Ovary (tissue), 10 donors: Measurements from ENCODE around the gene FBLN7. TPM values are rescaled to one million over a fixed set of nuclear protein-coding genes. Genes with fewer than 3 reads are reported as not detected.
A peak's percentile ranks its signal among the peaks of the same experiment; 100 is the strongest.

Experiments
- DNase-seq, 5 donors: peaks; one replicate each; pipeline ENCODE4 v3.0.0-alpha.2; 2019 to 2020
- H3K27ac ChIP-seq, 2 donors: fragments of 200-600 bp; one replicate each; pipeline versions ENCODE4 v1.5.1 to v1.8.0; 2019 to 2022
- H3K27me3 ChIP-seq: fragments of 200-600 bp; one replicate; pipeline ENCODE4 v1.8.0; 2022
- H3K36me3 ChIP-seq: fragments of 200-600 bp; sonication (generic); one replicate; pipeline ENCODE4 v1.5.1; 2019
- H3K4me1 ChIP-seq: one replicate; pipeline ENCODE4 v1.8.1; 2013; ENCODE audit warnings: mild to moderate bottlenecking, moderate library complexity; ENCODE audit not compliant: insufficient read depth
- H3K4me3 ChIP-seq: fragments of 200-600 bp; sonication (generic); one replicate; pipeline ENCODE4 v1.5.1; 2017
- H3K9me3 ChIP-seq, 2 donors: fragments of 200-600 bp in 1 of 2; sonication (generic) in 1 of 2; one replicate each; pipeline versions ENCODE4 v1.5.1 to v1.8.1; 2013 to 2019; ENCODE audit warnings: mild to moderate bottlenecking in 1 of 2, moderate library complexity in 1 of 2
- CTCF ChIP-seq, 3 donors: fragments of 450-650 bp in 2 of 3; fragments of 200-600 bp in 1 of 3; IDR thresholded peaks; one replicate each; pipeline versions ENCODE4 v1.5.1 to v1.8.0; 2016 to 2022; ENCODE audit warnings: antibody characterized with exemption in 3 of 3, mild to moderate bottlenecking in 1 of 3
- EP300 ChIP-seq: sonication (generic); formaldehyde crosslinking; IDR thresholded peaks from one replicate; pipeline ENCODE4 v1.6.1; 2017; ENCODE audit warnings: antibody characterized with exemption
- POLR2A ChIP-seq: fragments of 450-650 bp; IDR thresholded peaks from one replicate; pipeline ENCODE4 v1.6.1; 2017; ENCODE audit warnings: antibody characterized with exemption, mild to moderate bottlenecking, moderate library complexity
- WGBS, 3 donors: extraction: QIAGEN DNeasy Blood & Tissue Kit in 1 of 3; methylation state at CpG; one replicate each; pipeline versions ENCODE4 v1.1.5 to v1.1.7; 2013 to 2017; 5-methylcytosine and 5-hydroxymethylcytosine counted together
- intact Hi-C, 4 donors: fragments of 100-400 bp; cut with DNase I; formaldehyde crosslinking; loops; one replicate each; pipeline versions ENCODE4 v1.11.0 to v1.15.1; 2022 to 2023
- long read RNA-seq, 3 donors: library from polyadenylated mRNA in 2 of 3; unstranded in 2 of 3; transcript quantifications; one replicate each; pipeline ENCODE4 v2.0.0 and lab custom pipeline, GENCODE V29; 2021 to 2026
- polyA plus RNA-seq, 2 donors: library from polyadenylated mRNA; stranded (reverse); fragments of 200-250 nt in 1 of 2; fragments of 350-450 nt in 1 of 2; fragmentation: Illumina TruSeq in 1 of 2; extraction: RNeasy Lipid Tissue Mini Kit (QIAGEN cat#74804) in 1 of 2; gene quantifications; one replicate each; pipeline ENCODE4 v1.2.3, GENCODE V29; 2013 to 2014
- total RNA-seq, 7 donors: library from RNA; depleted of rRNA in 2 of 7; stranded (reverse); fragments of >200 nt in 2 of 7; fragmentation: NEBNext Ultra II Directional in 3 of 7; extraction: Animal tissue kit (Norgen Biotek cat#: 25700) in 3 of 7; gene quantifications; one replicate each; pipeline versions ENCODE4 v1.1.0 to v1.2.4, GENCODE V29; 2016 to 2023
- donor health status: DM: no; HTN: no; CAD: no; lungs with moderate emphysema.
- donor health status: DM: no; HTN: no; CAD: no.
- donor health status: Bipolar disorder and iron deficiency.
- donor health status: DM: yes; HTN: yes; CAD: no.
- donor health status: DM: no; HTN: no; CAD: no.
- donor health status: DM: yes; HTN: yes; CAD: no.

Gene FBLN7
- total RNA-seq (1 to 10 TPM in 4 of 7 donors, under 1 TPM in 3; 0.18 to 1.9 (median 1.0) TPM), polyA plus RNA-seq (1 to 10 TPM; 1.3 to 5.0 TPM)
- long read RNA-seq, donor 1 = 0 reads
- long read RNA-seq, donor 2 = 0 reads
- long read RNA-seq, donor 3, partial matches to known transcripts = 1 of 1 reads
- long read RNA-seq, donor 3, other reads (novel, unspliced or antisense) = 0 of 1 reads

GRCh38 chr2:112138159-112139032 is at the start of gene FBLN7:
Gene FBLN7 (plus strand): TSS chr2:112138385. CDS start chr2:112138656, 271 bp downstream.
- H3K36me3 ChIP-seq = no peaks in the 10 kb centered on the region
- intact Hi-C loops = no loop called here
- peaks cover 0 to 8% of the 10 kb centered on the region in 2 donors for H3K9me3 ChIP-seq
- H3K27ac ChIP-seq = no peak within 1 kb of the TSS
- no peaks in the 10 kb centered on the region for H3K4me1 ChIP-seq
- 1% methylated on average over 48 to 84 of the region's 84 CpGs for WGBS, 3 donors
- TF ChIP-seq EP300 (no peak), CTCF (IDR thresholded peaks at IDR 0.05) (no peak), POLR2A (no peak)
- no peak for DNase-seq
- no peaks in the 10 kb centered on the region for H3K27me3 ChIP-seq
- H3K4me3 ChIP-seq = peak within 1 kb of the TSS; percentile 41

GRCh38 chr2:112089375-112089774 is 48.8 kb upstream of the FBLN7 start:
- TF ChIP-seq EP300 (no peak), POLR2A (no peak), CTCF (IDR thresholded peaks at IDR 0.05) (no peak)
- Histone ChIP-seq H3K4me1 (no peaks in the 10 kb centered on the region), H3K4me3 (no peak overlapping the region), H3K9me3 (no peaks in the 10 kb centered on the region), H3K36me3 (no peaks in the 10 kb centered on the region), H3K27me3 (no peaks in the 10 kb centered on the region), H3K27ac (no peak overlapping the region)
- WGBS, 3 donors = 91 to 94% (median 91%) methylated on average over 5 of the region's 5 CpGs
- DNase-seq = no peak
- intact Hi-C loops = no loop called here

GRCh38 chr2:112092286-112093041 is 45.7 kb upstream of the FBLN7 start:
- DNase-seq = no peak
- no peaks in the 10 kb centered on the region for H3K36me3 ChIP-seq
- H3K27me3 ChIP-seq = no peaks in the 10 kb centered on the region
- WGBS, 3 donors = 77 to 81% (median 79%) methylated on average over 6 of the region's 6 CpGs
- H3K27ac ChIP-seq = no peak overlapping the region
- no peaks in the 10 kb centered on the region for H3K4me1 ChIP-seq
- intact Hi-C loops = no loop called here
- no peak overlapping the region for H3K4me3 ChIP-seq
- no peaks in the 10 kb centered on the region for H3K9me3 ChIP-seq
- TF ChIP-seq POLR2A (no peak), CTCF (IDR thresholded peaks at IDR 0.05) (no peak), EP300 (no peak)

GRCh38 chr2:112093216-112093615 is 45.0 kb upstream of the FBLN7 start:
- intact Hi-C loops = no loop called here
- Histone ChIP-seq H3K4me3 (no peak overlapping the region), H3K27me3 (no peaks in the 10 kb centered on the region), H3K36me3 (no peaks in the 10 kb centered on the region), H3K4me1 (no peaks in the 10 kb centered on the region), H3K9me3 (no peaks in the 10 kb centered on the region), H3K27ac (no peak overlapping the region)
- TF ChIP-seq EP300 (no peak), CTCF (IDR thresholded peaks at IDR 0.05) (no peak), POLR2A (no peak)
- WGBS, 3 donors = 32 to 43% (median 41%) methylated on average over 1 of the region's 1 CpG
- DNase-seq = no peak
